ENCODE measurements around the gene CUL9.
A peak's percentile ranks its signal among the peaks of the same experiment; 100 is the strongest.

The CUL9 gene

GRCh38 chr6:43226192-43226851 lies 44.3 kb downstream of the CUL9 start:
- peaks cover 30% of the 10 kb centered on the region for H3K4me1 ChIP-seq (ENCODE audit: control insufficient read depth, insufficient read depth, low read length)
- H3K4me3 ChIP-seq (ENCODE audit: low read length): no peak overlapping the region
- no peak overlapping the region for H3K9ac ChIP-seq (ENCODE audit: low read length)
- no peaks in the 10 kb centered on the region for H3K27me3 ChIP-seq (ENCODE audit: control insufficient read depth, insufficient read depth, low read length)
- H3K36me3 ChIP-seq (ENCODE audit: control insufficient read depth, insufficient read depth, low read length): peaks cover 8% of the 10 kb centered on the region
- H3K9me3 ChIP-seq (ENCODE audit: control insufficient read depth, low read length): no peaks in the 10 kb centered on the region

DNA sequence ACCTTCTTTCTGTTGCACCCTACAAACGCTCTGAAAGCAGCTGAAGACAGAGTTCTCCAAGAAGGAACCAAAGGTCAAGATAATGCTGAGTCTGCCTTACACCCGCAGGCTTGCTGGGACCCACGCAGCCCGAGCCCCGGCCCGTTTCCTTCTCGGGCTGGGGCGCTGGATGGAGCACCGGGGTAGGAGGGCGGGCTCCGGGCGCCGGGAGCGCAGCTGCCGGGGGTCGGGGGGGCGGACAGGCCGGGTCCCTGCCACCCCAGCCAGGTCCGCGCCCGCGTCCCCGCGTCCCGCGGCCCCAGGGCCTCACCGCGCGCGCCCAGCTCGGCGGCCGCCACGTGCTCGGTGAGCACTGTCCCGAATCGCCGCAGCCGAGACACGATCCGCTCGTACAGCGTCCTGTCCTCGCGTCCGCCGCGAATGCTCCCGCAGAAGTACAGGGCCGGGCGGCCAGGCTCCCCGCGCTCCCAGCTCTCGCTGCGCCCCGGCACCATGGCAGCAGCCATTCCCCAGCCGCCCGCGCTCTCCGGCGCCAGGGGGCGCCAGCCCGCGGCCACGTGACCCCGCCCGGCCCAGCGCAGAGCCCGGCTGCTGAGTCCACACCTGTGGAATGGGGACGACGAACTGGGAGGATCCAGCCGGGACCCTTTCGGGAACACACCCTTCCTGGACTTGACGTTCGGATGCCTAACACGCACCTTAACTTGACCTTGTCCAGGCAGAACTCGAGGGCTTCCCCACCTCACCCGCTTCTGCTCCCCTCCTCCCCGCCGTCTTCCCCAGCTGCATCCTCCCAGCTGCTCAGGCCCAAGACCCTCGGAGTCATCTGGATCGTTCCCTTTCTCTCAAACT lies 47.2 kb downstream of the CUL9 start, which contains the start of gene DNPH1:
DNPH1 (minus strand) TSS at position 531 of the 852 bp plus-strand sequence; CDS start at position 506, 25 bp downstream.
- peak within 1 kb of the TSS; percentile 56 for H3K9ac ChIP-seq (ENCODE audit: low read length)
- H3K4me3 ChIP-seq (ENCODE audit: low read length): no peak within 1 kb of the TSS
- no peaks in the 10 kb centered on the region for H3K9me3 ChIP-seq (ENCODE audit: control insufficient read depth, low read length)
- H3K36me3 ChIP-seq (ENCODE audit: control insufficient read depth, insufficient read depth, low read length): peaks cover under 1% of the 10 kb centered on the region
- peaks cover 18% of the 10 kb centered on the region for H3K4me1 ChIP-seq (ENCODE audit: control insufficient read depth, insufficient read depth, low read length)
- no peaks in the 10 kb centered on the region for H3K27me3 ChIP-seq (ENCODE audit: control insufficient read depth, insufficient read depth, low read length)

DNA sequence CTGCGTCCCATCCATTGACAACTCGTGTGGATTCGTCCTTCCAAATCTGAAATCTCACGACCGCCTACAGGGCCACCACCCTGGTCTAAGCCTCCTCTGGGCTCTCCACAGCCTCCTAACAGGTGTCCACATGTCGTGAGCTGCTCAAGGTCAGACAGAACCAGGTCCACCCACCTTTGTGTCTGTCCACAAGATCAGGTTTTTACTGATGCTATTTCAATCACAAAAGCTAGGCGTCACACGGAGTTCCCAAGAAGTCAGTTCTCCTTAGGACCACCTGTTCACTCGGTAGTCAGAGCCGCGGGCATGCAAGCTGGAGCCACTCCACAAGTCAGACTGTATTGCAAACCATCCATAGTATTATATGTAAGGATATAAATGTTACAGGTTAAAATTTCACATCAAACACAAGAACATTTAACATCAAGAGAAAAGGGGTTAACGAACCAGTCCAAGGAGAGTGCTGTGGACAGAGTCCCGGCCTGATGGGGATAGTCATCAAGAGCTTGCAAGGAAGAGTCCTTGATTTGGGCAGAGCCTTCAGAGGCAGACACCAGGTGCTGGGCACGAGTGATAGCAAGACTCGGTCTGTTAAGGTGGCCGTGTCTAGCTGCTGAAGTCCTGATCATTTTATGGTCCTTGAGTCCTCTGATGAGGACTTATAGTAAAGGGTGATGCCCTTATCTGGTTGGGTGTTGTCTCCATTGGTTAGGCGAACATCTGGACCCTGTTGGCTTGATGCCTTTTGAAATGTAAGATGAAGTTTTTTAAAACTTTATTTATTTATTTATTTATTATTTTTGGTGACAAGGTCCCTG lies 48.0 kb downstream of the CUL9 start:
- Histone ChIP-seq H3K9me3 (ENCODE audit: control insufficient read depth, low read length) (no peaks in the 10 kb centered on the region), H3K36me3 (ENCODE audit: control insufficient read depth, insufficient read depth, low read length) (no peaks in the 10 kb centered on the region), H3K4me3 (ENCODE audit: low read length) (no peak overlapping the region), H3K4me1 (ENCODE audit: control insufficient read depth, insufficient read depth, low read length) (peaks cover 12% of the 10 kb centered on the region), H3K9ac (ENCODE audit: low read length) (peak overlapping the region; percentile 56), H3K27me3 (ENCODE audit: control insufficient read depth, insufficient read depth, low read length) (no peaks in the 10 kb centered on the region)

DNA sequence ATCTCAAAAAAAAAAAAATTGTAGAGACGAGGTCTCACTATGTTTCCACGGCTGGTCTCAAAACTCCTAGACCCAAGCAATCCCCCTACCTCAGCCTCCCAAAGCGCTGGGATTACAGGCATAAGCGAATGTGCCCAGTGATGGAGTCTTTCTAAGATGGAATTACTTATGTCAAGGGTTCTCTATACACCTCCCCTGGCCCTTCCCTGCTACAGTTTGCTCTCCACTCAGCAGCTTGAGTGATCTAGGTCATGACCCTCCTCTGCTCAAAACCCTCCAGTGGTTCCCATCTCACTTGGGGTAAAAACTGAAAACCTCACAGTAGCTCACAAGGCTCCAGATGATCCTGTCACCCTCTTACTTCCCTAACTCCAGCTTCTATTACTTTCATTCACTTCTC lies 49.1 kb downstream of the CUL9 start:
- no peaks in the 10 kb centered on the region for H3K36me3 ChIP-seq (ENCODE audit: control insufficient read depth, insufficient read depth, low read length)

GRCh38 chr6:43231735-43232450 lies 49.9 kb downstream of the CUL9 start:
- no peak overlapping the region for H3K9ac ChIP-seq (ENCODE audit: low read length)
- no peak overlapping the region for H3K4me3 ChIP-seq (ENCODE audit: low read length)
- no peaks in the 10 kb centered on the region for H3K27me3 ChIP-seq (ENCODE audit: control insufficient read depth, insufficient read depth, low read length)

More for the DNA sequence above, 49.1 kb downstream of the CUL9 start:
- peaks cover 12% of the 10 kb centered on the region for H3K4me1 ChIP-seq (ENCODE audit: control insufficient read depth, insufficient read depth, low read length)
- H3K4me3 ChIP-seq (ENCODE audit: low read length): no peak overlapping the region
- H3K9me3 ChIP-seq (ENCODE audit: control insufficient read depth, low read length): no peaks in the 10 kb centered on the region
- no peaks in the 10 kb centered on the region for H3K27me3 ChIP-seq (ENCODE audit: control insufficient read depth, insufficient read depth, low read length)
- no peak overlapping the region for H3K9ac ChIP-seq (ENCODE audit: low read length)

GRCh38 chr6:43235841-43236240 lies 53.8 kb downstream of the CUL9 start:
- Histone ChIP-seq H3K4me3 (ENCODE audit: low read length) (no peak overlapping the region), H3K9me3 (ENCODE audit: control insufficient read depth, low read length) (no peaks in the 10 kb centered on the region), H3K9ac (ENCODE audit: low read length) (no peak overlapping the region), H3K36me3 (ENCODE audit: control insufficient read depth, insufficient read depth, low read length) (no peaks in the 10 kb centered on the region), H3K4me1 (ENCODE audit: control insufficient read depth, insufficient read depth, low read length) (no peaks in the 10 kb centered on the region), H3K27me3 (ENCODE audit: control insufficient read depth, insufficient read depth, low read length) (peaks cover 5% of the 10 kb centered on the region)

More at GRCh38 chr6:43231735-43232450, 49.9 kb downstream of the CUL9 start:
- Histone ChIP-seq H3K4me1 (ENCODE audit: control insufficient read depth, insufficient read depth, low read length) (peaks cover 12% of the 10 kb centered on the region), H3K9me3 (ENCODE audit: control insufficient read depth, low read length) (no peaks in the 10 kb centered on the region), H3K36me3 (ENCODE audit: control insufficient read depth, insufficient read depth, low read length) (no peaks in the 10 kb centered on the region)

DNA sequence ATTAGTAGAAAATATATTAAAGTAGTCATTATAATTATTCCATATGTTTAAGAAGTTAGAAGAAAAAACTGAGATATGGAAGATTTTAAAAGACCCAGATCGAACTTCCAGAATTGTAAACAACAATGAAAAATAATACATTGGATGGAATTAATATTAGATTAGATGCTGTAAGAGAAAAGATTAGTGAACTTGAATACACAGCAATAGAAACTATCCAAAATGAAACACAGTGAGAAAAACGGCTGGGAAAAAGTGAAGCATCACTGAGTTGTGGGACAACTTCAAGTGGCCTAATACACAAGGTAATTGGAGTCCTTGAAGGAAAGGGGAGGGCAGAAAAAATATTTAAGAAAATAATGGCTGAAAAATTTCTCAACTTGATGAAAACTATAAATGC lies 57.1 kb downstream of the CUL9 start:
- Histone ChIP-seq H3K4me1 (ENCODE audit: control insufficient read depth, insufficient read depth, low read length) (no peaks in the 10 kb centered on the region), H3K9me3 (ENCODE audit: control insufficient read depth, low read length) (no peaks in the 10 kb centered on the region), H3K36me3 (ENCODE audit: control insufficient read depth, insufficient read depth, low read length) (no peaks in the 10 kb centered on the region), H3K9ac (ENCODE audit: low read length) (no peak overlapping the region), H3K4me3 (ENCODE audit: low read length) (no peak overlapping the region), H3K27me3 (ENCODE audit: control insufficient read depth, insufficient read depth, low read length) (peaks cover 33% of the 10 kb centered on the region)

DNA sequence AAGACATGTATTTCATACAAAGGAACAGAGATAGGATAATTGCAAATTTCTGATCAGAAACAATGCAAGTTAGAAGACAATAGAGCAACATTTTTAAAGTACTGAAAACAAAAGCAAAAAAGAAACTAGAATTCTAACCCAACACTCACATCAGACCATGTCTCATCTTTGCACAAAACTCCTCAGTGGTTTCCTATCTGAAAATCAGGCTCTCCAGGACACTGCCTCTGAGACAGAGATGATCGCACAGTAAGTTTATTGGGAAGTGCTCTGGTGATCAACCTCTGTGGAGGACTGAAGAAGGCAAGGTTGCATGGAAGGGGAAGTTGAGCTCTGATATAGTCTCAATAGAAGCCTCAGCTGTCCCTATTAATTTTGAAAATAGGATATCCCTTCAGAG lies 59.0 kb downstream of the CUL9 start:
- no peak overlapping the region for H3K9ac ChIP-seq (ENCODE audit: low read length)
- H3K36me3 ChIP-seq (ENCODE audit: control insufficient read depth, insufficient read depth, low read length): no peaks in the 10 kb centered on the region
- H3K27me3 ChIP-seq (ENCODE audit: control insufficient read depth, insufficient read depth, low read length): peaks cover 45% of the 10 kb centered on the region
- H3K9me3 ChIP-seq (ENCODE audit: control insufficient read depth, low read length): no peaks in the 10 kb centered on the region
- H3K4me3 ChIP-seq (ENCODE audit: low read length): no peak overlapping the region
- H3K4me1 ChIP-seq (ENCODE audit: control insufficient read depth, insufficient read depth, low read length): no peaks in the 10 kb centered on the region

DNA sequence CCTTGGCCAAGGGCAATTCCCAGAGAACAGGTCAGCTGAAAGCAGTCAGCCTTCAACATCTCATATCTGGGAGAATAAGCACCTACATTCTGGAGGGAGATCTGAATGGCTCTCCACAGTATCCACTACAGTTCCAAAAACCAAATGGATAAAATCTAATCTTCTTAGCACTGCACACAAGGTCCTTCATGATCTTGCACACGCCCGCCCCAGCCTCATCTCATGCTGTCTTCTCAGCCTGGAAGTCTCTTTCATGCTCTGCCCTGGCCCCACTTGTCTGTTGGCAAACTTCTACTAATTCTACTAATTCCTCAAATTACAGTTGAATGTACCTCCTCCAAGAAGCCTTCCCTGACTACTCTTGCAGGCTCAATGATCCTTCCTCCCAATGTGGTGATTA lies 59.5 kb downstream of the CUL9 start:
- H3K27me3 ChIP-seq (ENCODE audit: control insufficient read depth, insufficient read depth, low read length): peaks cover 50% of the 10 kb centered on the region
- no peak overlapping the region for H3K9ac ChIP-seq (ENCODE audit: low read length)
- no peak overlapping the region for H3K4me3 ChIP-seq (ENCODE audit: low read length)
- no peaks in the 10 kb centered on the region for H3K36me3 ChIP-seq (ENCODE audit: control insufficient read depth, insufficient read depth, low read length)
- no peaks in the 10 kb centered on the region for H3K9me3 ChIP-seq (ENCODE audit: control insufficient read depth, low read length)
- H3K4me1 ChIP-seq (ENCODE audit: control insufficient read depth, insufficient read depth, low read length): no peaks in the 10 kb centered on the region

GRCh38 chr6:43242908-43243663 lies 61.1 kb downstream of the CUL9 start, which contains the start of gene TTBK1:
Gene TTBK1 (plus strand): TSS chr6:43243481. CDS start chr6:43246661, 3,180 bp downstream.
- Histone ChIP-seq H3K27me3 (ENCODE audit: control insufficient read depth, insufficient read depth, low read length) (peaks cover 51% of the 10 kb centered on the region), H3K4me3 (ENCODE audit: low read length) (no peak within 1 kb of the TSS), H3K36me3 (ENCODE audit: control insufficient read depth, insufficient read depth, low read length) (no peaks in the 10 kb centered on the region), H3K9me3 (ENCODE audit: control insufficient read depth, low read length) (no peaks in the 10 kb centered on the region), H3K4me1 (ENCODE audit: control insufficient read depth, insufficient read depth, low read length) (peaks cover 4% of the 10 kb centered on the region), H3K9ac (ENCODE audit: low read length) (no peak within 1 kb of the TSS)
